Esophagus muscularis mucosa (tissue), 4 donors: ENCODE results near the gene MFSD11. TPM values are rescaled to one million over a fixed set of nuclear protein-coding genes. Genes with fewer than 3 reads are reported as not detected.

ENCODE experiments used
- DNase-seq: peaks from one replicate; pipeline ENCODE4 v3.0.0-alpha.2; 2017; ENCODE audit errors: extremely low spot score
- H3K27ac ChIP-seq, 4 donors: fragments of 200-600 bp; sonication (generic); replicated peaks in 1 of 4; 1 replicate in 3 of 4; 2 replicates in 1 of 4; pipeline ENCODE4 v1.5.1; 2016 to 2019; ENCODE audit warnings: mild to moderate bottlenecking in 1 of 4
- H3K27me3 ChIP-seq, 4 donors: fragments of 200-600 bp; sonication (generic); one replicate each; pipeline versions ENCODE4 v1.5.1 to v1.6.0; 2016 to 2019
- H3K36me3 ChIP-seq, 4 donors: fragments of 200-600 bp; sonication (generic); one replicate each; pipeline ENCODE4 v1.5.1; 2016 to 2019
- H3K4me1 ChIP-seq, 4 donors: fragments of 200-600 bp; sonication (generic); one replicate each; pipeline ENCODE4 v1.5.1; 2016 to 2019
- H3K4me3 ChIP-seq, 4 donors: fragments of 200-600 bp; sonication (generic); 1 replicate in 2 of 4; 2 replicates in 2 of 4; pipeline ENCODE4 v1.5.1; 2016 to 2019; ENCODE audit warnings: mild to moderate bottlenecking in 4 of 4, moderate library complexity in 1 of 4
- H3K9me3 ChIP-seq, 4 donors: fragments of 200-600 bp; sonication (generic); 1 replicate in 3 of 4; 2 replicates in 1 of 4; pipeline ENCODE4 v1.5.1; 2016 to 2019
- CTCF ChIP-seq, 3 experiments: fragments of 200-600 bp in 2 of 3; fragments of 450-650 bp in 1 of 3; sonication (generic) in 2 of 3; IDR thresholded peaks; one replicate each; pipeline ENCODE4 v1.5.1; 2017 to 2019; ENCODE audit warnings: antibody characterized with exemption in 3 of 3, mild to moderate bottlenecking in 2 of 3, moderate library complexity in 1 of 3
- EP300 ChIP-seq: sonication (generic); formaldehyde crosslinking; IDR thresholded peaks from one replicate; pipeline ENCODE4 v1.6.1; 2017; ENCODE audit warnings: antibody characterized with exemption
- POLR2A ChIP-seq: fragments of 450-650 bp; IDR thresholded peaks from one replicate; pipeline ENCODE4 v1.6.1; 2017; ENCODE audit warnings: antibody characterized with exemption, moderate library complexity, mild to moderate bottlenecking, low read depth
- POLR2AphosphoS5 ChIP-seq, 2 donors: sonication (generic); formaldehyde crosslinking; IDR thresholded peaks; one replicate each; pipeline ENCODE4 v1.6.1; 2017; ENCODE audit warnings: antibody characterized with exemption in 2 of 2
- WGBS: methylation state at CpG from one replicate; pipeline ENCODE4 v1.1.5; 2018; 5-methylcytosine and 5-hydroxymethylcytosine counted together
- intact Hi-C: fragments of 100-400 bp; cut with DNase I; formaldehyde crosslinking; loops from one replicate; pipeline ENCODE4 v1.15.1; 2023
- total RNA-seq, 4 donors: library from RNA; depleted of rRNA; stranded (reverse); fragments of >200 nt; gene quantifications; one replicate each; pipeline versions ENCODE4 v1.1.0 to v1.2.1, GENCODE V29; 2016

The MFSD11 gene
- total RNA-seq, 4 donors from 2014 or later = 17.1 to 22.4 (median 18.8) TPM

DNA sequence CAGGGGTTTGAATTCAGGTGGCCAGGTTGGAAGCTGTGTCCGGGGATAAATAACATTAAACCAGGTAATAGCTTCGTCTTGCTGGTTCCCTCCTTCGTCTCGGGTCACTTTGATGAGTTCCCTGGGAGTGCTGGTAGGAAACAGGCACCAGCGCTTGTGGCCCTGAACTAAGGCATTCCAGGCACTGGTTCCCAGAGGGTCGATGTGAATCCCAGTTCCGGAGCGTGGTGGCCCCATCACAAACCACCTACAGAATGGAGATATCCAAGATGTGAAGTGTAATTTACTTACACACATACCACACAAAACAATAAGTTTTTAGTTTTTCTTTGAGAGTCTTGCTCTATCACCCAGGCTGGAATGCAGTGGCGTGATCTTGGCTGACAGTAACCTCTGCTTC lies 14.1 kb upstream of the MFSD11 start:
- TF ChIP-seq POLR2A = no peak
- H3K4me1 ChIP-seq = peaks cover 54 to 68% (median 67%) of the 10 kb centered on the region in 4 donors
- intact Hi-C loops = no loop called here
- no peak overlapping the region for H3K4me3 ChIP-seq
- no peaks in the 10 kb centered on the region for H3K9me3 ChIP-seq
- H3K27me3 ChIP-seq = no peaks in the 10 kb centered on the region
- 89% methylated on average over 9 of the region's 9 CpGs for WGBS
- peak overlapping the region in 2 of 4 donors; percentile 100 for H3K27ac ChIP-seq
- H3K36me3 ChIP-seq = peaks cover 52 to 62% (median 61%) of the 10 kb centered on the region in 4 donors
- no peak for DNase-seq

DNA sequence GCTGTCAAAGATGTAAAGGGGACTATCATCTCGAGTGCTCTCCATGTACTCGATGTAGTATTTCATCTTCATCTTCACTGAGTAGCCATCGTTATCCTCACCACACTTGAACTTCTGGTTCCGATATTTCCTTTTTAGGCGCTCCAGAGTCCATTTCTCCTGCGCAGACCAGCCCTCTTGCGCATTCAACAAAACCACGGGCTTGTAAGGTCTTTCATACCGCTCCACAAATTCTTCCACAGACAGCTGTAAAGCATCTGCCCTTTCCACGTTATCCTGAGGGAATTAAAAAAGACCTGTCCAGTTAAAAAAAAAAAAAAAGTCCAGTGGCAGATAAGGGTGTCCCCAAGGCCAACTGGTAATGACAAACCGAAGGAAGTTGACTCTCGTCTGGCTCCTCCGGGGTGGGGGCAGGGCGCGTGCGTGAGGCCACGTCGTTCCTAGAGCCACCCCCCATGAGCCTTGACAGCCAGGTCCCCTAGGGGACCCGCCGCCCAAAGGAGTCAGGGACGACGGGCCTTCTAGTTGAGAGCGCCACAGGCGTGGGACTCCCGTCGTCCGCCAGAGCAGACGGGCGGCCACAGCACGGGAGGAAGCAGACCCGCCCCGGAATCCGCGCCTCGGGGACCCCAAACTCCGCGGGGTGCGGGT lies 12.2 kb upstream of the MFSD11 start:
- Histone ChIP-seq H3K27me3 (no peaks in the 10 kb centered on the region), H3K4me3 (peak overlapping the region; percentile 76 to 95 (median 82)), H3K9me3 (no peaks in the 10 kb centered on the region), H3K4me1 (peaks cover 58 to 86% (median 83%) of the 10 kb centered on the region in 4 donors), H3K27ac (peak overlapping the region; percentile 98 to 100 (median 100)), H3K36me3 (peaks cover 33 to 56% (median 47%) of the 10 kb centered on the region in 4 donors)
- TF ChIP-seq CTCF (IDR thresholded peaks at IDR 0.05) = no peak
- TF ChIP-seq EP300 = no peak
- peak; percentile 53 for TF ChIP-seq POLR2A
- TF ChIP-seq POLR2AphosphoS5 (IDR thresholded peaks at IDR 0.05) = peak; percentile 71 to 77
- intact Hi-C loops = no loop called here
- DNase-seq = peak; percentile 94
- 8% methylated on average over 18 of the region's 38 CpGs for WGBS

- intact Hi-C loops = no loop called here
- no peaks in the 10 kb centered on the region for H3K27me3 ChIP-seq
- no peaks in the 10 kb centered on the region for H3K9me3 ChIP-seq
- TF ChIP-seq EP300 = no peak
- peak; percentile 96 for TF ChIP-seq POLR2A
- TF ChIP-seq POLR2AphosphoS5 (IDR thresholded peaks at IDR 0.05) = peak; percentile 96 to 98
- TF ChIP-seq CTCF (IDR thresholded peaks at IDR 0.05) = no peak
- DNase-seq = peak; percentile 99
- peak within 1 kb of the TSS; percentile 98 to 100 (median 100) for H3K27ac ChIP-seq
- 0% methylated on average over 15 of the region's 60 CpGs for WGBS
- peak within 1 kb of the TSS; percentile 76 to 95 (median 82) for H3K4me3 ChIP-seq
- peaks cover 31 to 55% (median 46%) of the 10 kb centered on the region in 4 donors for H3K36me3 ChIP-seq
- peaks cover 56 to 84% (median 82%) of the 10 kb centered on the region in 4 donors for H3K4me1 ChIP-seq
Measured at GRCh38 chr17:76726231-76726775, 11.6 kb upstream of the MFSD11 start, which contains the start of gene JMJD6. Gene JMJD6 (minus strand): TSS chr17:76726606. CDS start chr17:76726475, 131 bp downstream.

GRCh38 chr17:76726776-76727718 lies 10.9 kb upstream of the MFSD11 start, which contains the start of gene METTL23:
Gene METTL23 (plus strand): TSS chr17:76726839. CDS start chr17:76729711, 2,872 bp downstream.
- intact Hi-C loops = no loop called here
- peak within 1 kb of the TSS; percentile 76 to 95 (median 82) for H3K4me3 ChIP-seq
- 2% methylated on average over 37 of the region's 71 CpGs for WGBS
- H3K36me3 ChIP-seq = peaks cover 28 to 55% (median 45%) of the 10 kb centered on the region in 4 donors
- no peaks in the 10 kb centered on the region for H3K27me3 ChIP-seq
- peak; percentile 80 to 93 for TF ChIP-seq POLR2AphosphoS5 (IDR thresholded peaks at IDR 0.05)
- peak; percentile 76 for TF ChIP-seq POLR2A
- no peak for TF ChIP-seq EP300
- TF ChIP-seq CTCF (IDR thresholded peaks at IDR 0.05) = peak; percentile 72 to 83 (median 78)
- DNase-seq = peak; percentile 94
- H3K4me1 ChIP-seq = peaks cover 58 to 84% (median 82%) of the 10 kb centered on the region in 4 donors
- no peaks in the 10 kb centered on the region for H3K9me3 ChIP-seq
- peak within 1 kb of the TSS; percentile 98 to 100 (median 100) for H3K27ac ChIP-seq
